ENCODE measurements around the gene MLEC.

The MLEC gene

DNA sequence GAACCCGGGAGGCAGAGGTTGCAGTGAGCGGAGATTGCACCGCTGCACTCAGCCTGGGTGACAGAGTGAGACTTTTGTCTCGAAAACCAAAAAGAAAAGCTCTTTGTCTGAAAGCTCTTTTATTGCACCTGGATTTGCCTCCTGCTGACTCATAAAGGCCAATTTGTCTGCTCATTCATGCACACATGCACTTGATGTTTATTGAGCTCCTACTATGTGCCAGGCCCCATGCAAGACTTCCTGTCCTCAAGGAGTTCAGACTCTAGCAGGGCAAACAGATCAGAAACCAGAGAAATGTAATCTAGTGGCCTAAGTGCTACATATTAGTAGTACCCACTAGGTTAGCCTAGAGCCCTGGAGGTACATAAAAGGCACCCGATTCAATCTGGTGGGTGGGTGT lies 16.3 kb upstream of the MLEC start:
- in situ Hi-C loops (cut with HindIII; ENCODE audit: low sequenced_read_pairs) = no loop called here
- no peak for DNase-seq (ENCODE audit: low read depth)
- TF ChIP-seq, protein P1, sequence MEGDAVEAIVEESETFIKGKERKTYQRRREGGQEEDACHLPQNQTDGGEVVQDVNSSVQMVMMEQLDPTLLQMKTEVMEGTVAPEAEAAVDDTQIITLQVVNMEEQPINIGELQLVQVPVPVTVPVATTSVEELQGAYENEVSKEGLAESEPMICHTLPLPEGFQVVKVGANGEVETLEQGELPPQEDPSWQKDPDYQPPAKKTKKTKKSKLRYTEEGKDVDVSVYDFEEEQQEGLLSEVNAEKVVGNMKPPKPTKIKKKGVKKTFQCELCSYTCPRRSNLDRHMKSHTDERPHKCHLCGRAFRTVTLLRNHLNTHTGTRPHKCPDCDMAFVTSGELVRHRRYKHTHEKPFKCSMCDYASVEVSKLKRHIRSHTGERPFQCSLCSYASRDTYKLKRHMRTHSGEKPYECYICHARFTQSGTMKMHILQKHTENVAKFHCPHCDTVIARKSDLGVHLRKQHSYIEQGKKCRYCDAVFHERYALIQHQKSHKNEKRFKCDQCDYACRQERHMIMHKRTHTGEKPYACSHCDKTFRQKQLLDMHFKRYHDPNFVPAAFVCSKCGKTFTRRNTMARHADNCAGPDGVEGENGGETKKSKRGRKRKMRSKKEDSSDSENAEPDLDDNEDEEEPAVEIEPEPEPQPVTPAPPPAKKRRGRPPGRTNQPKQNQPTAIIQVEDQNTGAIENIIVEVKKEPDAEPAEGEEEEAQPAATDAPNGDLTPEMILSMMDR (IDR thresholded peaks at IDR 0.05; ENCODE audit: low read depth, low read length, missing control alignments) = no peak
- H3K4me3 ChIP-seq (ENCODE audit: low read depth, low read length) = no peak overlapping the region

DNA sequence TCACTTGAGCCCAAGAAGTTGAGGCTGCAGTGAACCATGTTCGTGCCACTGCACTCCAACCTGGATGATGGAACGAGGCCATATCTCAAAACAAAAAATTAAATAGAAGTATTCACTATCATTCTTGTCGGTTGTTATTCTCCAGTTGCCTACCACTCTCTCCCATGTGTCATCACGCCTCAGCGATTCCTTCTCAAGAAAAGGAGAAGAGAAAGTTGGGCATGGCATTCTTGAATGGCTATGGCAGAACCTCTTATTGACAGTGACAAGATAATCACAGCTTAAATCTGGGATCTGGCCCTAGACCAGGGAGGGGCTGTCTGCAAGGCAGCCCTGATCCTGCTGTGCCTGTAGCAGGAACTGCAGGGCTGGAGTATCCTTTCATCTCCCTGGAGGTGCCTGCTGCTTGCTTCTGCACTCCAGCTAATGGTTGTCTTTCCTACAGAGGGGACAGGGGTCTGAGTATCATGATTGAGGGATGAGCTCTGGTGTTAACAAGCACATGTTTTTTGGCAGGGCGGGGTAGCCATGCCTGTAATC lies 12.8 kb upstream of the MLEC start:
- no peak for DNase-seq (ENCODE audit: low read depth)
- TF ChIP-seq, protein P1 (IDR thresholded peaks at IDR 0.05; ENCODE audit: low read depth, low read length, missing control alignments) = no peak
- in situ Hi-C loops (cut with HindIII; ENCODE audit: low sequenced_read_pairs) = no loop called here
- H3K4me3 ChIP-seq (ENCODE audit: low read depth, low read length) = no peak overlapping the region

DNA sequence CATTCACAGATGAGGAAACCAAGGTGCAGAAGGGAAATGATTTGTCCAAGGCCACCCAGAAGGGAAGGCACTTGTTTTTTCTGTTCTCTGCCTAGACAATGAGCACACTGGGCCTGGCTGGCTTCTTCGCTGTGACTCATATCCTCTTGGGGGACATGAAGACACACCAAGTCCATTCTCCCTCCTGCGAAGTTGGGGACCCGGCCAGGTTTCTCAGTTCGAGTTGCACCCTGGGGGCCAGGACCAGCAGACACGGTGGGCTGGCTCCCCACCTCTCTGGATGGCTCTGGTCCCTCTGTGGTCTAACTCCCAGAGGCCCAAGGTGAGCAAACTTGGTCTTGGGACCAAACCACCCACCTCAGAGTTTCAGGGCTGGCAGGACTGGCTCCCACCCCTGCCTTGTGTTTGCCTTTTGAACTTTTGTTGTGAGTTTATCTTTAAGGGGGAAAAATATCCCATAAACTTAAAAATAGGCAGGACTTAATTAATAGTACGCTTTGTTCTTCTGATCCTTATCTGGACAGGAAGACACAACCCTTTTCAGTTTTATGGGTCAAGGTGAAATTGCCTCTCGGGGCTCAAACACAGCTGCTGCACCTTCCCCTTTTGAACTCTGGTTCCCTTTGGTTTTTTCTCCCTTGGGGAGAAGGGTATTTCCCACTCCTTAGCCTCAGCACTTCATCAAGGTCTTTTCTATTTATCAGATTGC lies 9.0 kb upstream of the MLEC start:
- TF ChIP-seq, protein P1 (IDR thresholded peaks at IDR 0.05; ENCODE audit: low read depth, low read length, missing control alignments) = no peak
- H3K4me3 ChIP-seq (ENCODE audit: low read depth, low read length) = no peak overlapping the region
- in situ Hi-C loops (cut with HindIII; ENCODE audit: low sequenced_read_pairs) = no loop called here
- no peak for DNase-seq (ENCODE audit: low read depth)

DNA sequence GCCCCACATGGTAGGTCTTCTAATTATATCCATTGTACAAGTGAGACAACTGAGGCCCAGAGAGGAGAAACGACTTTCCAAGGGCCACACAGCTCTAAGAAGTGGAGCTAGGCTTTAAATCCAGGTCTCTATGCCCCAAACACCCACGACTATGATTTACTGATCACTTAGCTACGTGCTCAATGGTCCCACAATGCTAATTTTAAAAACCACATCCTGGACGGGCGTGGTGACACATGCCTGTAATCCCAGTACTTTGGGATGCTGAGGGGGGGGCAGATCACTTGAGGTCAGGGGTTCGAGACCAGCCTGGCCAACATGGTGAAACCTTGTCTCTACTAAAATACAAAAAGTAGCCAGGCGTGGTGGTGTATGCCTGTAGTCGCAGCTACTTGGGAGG lies 8.4 kb upstream of the MLEC start:
- TF ChIP-seq, protein P1 (IDR thresholded peaks at IDR 0.05; ENCODE audit: low read depth, low read length, missing control alignments) = no peak
- in situ Hi-C loops (cut with HindIII; ENCODE audit: low sequenced_read_pairs) = no loop called here
- DNase-seq (ENCODE audit: low read depth) = no peak
- H3K4me3 ChIP-seq (ENCODE audit: low read depth, low read length) = no peak overlapping the region

DNA sequence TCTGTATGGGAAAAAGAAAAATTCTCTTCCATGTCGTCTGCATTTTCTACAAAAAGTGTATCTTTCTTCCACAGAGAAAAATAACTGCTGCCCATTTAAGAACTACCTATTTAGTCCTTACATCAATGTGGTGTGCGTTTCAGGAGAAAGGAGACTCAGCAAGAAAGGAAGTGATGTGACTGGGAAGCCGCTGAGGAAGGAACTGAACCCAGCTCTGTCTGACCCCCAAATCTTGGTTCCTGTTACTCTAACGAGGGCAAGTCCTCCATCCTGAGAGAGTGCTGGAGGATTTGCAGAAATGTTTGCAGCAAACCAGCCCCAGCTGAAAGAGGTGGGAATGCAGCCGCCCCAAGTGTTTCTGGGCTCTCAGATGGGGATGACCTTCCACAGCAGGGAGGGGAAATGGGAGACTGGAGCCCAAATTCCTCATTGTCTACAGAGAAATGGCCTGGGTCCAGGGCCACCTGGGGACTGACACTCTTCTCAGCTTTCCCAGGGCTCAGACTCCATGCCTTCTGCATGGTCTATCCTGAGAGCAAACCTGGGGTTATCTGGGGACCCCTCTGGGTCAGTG lies 6.7 kb upstream of the MLEC start:
- no peak for DNase-seq (ENCODE audit: low read depth)
- in situ Hi-C loops (cut with HindIII; ENCODE audit: low sequenced_read_pairs) = no loop called here
- no peak overlapping the region for H3K4me3 ChIP-seq (ENCODE audit: low read depth, low read length)
- TF ChIP-seq, protein P1 (IDR thresholded peaks at IDR 0.05; ENCODE audit: low read depth, low read length, missing control alignments) = no peak

DNA sequence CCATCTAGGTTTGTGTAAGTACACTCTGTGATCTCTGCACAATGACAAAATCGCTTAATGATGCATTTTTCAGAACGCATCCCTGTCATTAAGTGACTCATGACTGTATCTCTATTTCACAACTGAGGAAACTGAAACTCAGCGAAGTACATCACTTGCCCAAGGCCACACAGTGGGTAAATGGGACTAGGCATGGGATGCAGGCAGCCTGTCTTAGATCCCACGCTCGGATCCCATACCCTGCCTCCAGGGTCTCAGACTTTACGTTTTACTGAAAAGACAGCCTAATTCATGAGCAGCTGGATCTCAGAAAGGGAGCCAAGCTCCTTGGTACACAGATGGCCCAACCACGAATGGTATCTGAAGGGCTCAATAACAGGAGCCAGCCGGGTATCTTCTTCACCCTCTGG lies 2.4 kb upstream of the MLEC start:
- no peak overlapping the region for H3K4me3 ChIP-seq (ENCODE audit: low read depth, low read length)
- DNase-seq (ENCODE audit: low read depth) = no peak
- in situ Hi-C loops (cut with HindIII; ENCODE audit: low sequenced_read_pairs) = no loop called here
- TF ChIP-seq, protein P1 (IDR thresholded peaks at IDR 0.05; ENCODE audit: low read depth, low read length, missing control alignments) = no peak
